Right kidney (tissue), 9 donors: ENCODE measurements around the gene CHD1L.
"Not testable (repeated sequence)": the region's sequence is repeated elsewhere in the genome, so short reads cannot be mapped to it uniquely, and the experiment has no call there.

Experiments used
- DNase-seq: peaks from one replicate; pipeline ENCODE4 v3.0.0-alpha.2; 2016
- long read RNA-seq, 8 donors: transcript quantifications; one replicate each; lab custom pipeline, GENCODE V29; 2026

CHD1L gene
- long read RNA-seq, donor 1, partial matches to known transcripts, result 6 of 7 reads
- long read RNA-seq, donor 1, other reads (novel, unspliced or antisense), result 0 of 7 reads
- long read RNA-seq, donor 2, partial matches to known transcripts, result 6 of 6 reads
- long read RNA-seq, donor 2, other reads (novel, unspliced or antisense), result 0 of 6 reads
- long read RNA-seq, donor 3, partial matches to known transcripts, result 6 of 9 reads
- long read RNA-seq, donor 3, other reads (novel, unspliced or antisense), result 0 of 9 reads
- long read RNA-seq, donor 4, partial matches to known transcripts, result 11 of 17 reads
- long read RNA-seq, donor 4, other reads (novel, unspliced or antisense), result 0 of 17 reads
- long read RNA-seq, donor 5, transcript CHD1L-202 (23 exons, 2,967 nt), result major isoform, 5 of 13 reads
- long read RNA-seq, donor 5, partial matches to known transcripts, result 6 of 13 reads
- long read RNA-seq, donor 5, other reads (novel, unspliced or antisense), result 0 of 13 reads
- long read RNA-seq, donor 6, partial matches to known transcripts, result 10 of 14 reads
- long read RNA-seq, donor 6, other reads (novel, unspliced or antisense), result 0 of 14 reads
- long read RNA-seq, donor 7, partial matches to known transcripts, result 12 of 15 reads
- long read RNA-seq, donor 7, other reads (novel, unspliced or antisense), result 0 of 15 reads
- long read RNA-seq, donor 8, partial matches to known transcripts, result 0 of 2 reads
- long read RNA-seq, donor 8, other reads (novel, unspliced or antisense), result 0 of 2 reads

DNA sequence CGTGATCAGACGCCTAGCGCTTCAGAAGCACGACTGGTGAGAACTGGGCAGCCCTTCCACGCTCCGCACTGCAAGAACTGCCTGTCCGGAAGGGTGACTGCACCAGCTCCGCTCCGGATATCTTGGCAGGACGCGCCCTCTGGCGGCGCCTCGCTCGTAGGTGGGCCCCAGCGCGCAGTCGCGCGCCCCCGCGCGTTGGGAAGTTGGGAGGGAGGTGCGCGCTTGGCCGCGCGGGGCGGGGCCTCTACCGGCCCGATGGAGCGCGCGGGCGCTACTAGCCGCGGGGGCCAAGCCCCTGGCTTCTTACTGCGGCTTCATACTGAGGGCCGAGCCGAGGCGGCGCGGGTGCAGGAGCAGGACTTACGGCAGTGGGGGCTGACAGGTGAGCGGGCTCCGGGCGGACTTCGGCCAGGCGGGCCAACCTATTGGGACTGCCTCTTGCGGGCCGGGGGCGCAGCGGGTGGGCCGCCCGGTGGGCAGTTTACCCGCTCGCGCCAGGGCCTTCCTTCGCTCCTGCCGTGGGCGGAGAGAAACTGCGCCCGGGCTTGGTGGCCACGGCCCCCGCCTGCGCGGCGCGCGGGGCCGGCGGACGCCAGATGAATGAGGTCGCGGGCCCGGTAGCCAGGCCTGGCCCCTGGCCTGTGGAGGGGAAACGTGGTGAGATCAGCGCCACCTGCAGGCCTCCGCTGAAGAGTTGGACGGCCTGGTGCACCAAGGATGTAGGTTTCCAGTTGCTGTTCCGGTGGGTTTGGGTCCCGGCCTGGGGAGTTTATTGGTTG, at the start of gene CHD1L:
CHD1L (plus strand) TSS at position 236 of the 779 bp plus-strand sequence; CDS start at position 256, 20 bp downstream.
- DNase-seq, result peak; percentile 99

GRCh38 chr1:147197324-147197723, 45.2 kb upstream of the CHD1L start:
- DNase-seq, result not testable (repeated sequence)

GRCh38 chr1:147201276-147201675, 41.2 kb upstream of the CHD1L start:
- no peak for DNase-seq

DNA sequence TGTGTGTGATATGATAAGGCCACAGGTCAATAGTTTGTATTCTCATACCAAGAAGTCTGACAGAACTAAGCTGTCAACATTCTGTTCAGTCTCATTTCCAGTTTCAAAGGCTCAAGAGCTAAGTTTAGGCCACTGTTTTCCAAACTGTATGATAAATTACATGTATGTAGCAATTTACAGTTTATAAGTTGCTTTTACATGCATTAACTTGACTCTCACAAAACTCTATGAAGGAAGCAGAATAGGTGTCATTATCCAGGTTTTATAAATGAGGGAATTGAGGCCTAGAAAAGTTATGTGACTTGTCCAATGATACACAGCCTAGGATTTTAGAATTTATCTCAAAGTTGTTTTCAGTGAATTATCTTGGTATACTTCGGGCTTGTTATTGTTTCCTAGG, 40.7 kb upstream of the CHD1L start:
- DNase-seq, result no peak

- DNase-seq, result no peak
These were observed 39.9 kb upstream of the CHD1L start for GRCh38 chr1:147202576-147202975.

DNA sequence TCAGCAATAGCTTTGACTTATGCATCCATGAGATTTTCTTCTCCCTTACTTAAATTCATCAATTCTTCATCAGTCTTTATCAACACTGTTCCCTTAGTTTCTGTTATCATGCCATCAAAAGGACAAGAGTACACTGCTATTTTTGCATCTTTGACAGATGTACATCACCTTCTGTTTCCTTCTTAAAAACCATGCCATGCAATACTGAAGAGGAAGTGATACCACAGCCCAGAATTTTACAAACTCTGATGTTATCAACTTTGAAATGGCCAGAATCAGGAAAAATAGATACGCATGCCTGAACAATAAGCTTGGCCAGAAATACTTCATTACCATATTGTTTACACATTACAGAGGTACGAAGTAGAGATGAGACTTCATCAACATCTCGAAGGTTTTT, 38.4 kb upstream of the CHD1L start:
- DNase-seq, result no peak

DNA sequence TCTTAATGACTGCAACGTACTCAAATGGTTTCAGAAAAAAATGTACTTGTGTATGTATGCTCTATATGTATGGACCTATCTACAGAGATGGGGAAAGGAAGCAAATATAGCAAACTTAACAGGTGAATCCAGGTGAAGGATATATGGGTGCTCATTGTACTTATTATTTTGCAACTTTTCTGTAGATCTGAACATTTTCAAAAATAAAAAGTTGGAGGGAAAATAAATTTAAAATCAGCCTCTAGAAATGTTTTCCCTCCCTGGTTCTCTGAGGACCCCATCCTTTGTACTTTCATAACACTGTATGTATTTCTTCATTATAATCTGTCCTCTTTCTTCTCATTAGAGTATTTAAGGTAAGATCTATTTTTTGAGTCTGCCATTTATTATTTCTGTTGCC, 35.3 kb upstream of the CHD1L start:
- no peak for DNase-seq

DNA sequence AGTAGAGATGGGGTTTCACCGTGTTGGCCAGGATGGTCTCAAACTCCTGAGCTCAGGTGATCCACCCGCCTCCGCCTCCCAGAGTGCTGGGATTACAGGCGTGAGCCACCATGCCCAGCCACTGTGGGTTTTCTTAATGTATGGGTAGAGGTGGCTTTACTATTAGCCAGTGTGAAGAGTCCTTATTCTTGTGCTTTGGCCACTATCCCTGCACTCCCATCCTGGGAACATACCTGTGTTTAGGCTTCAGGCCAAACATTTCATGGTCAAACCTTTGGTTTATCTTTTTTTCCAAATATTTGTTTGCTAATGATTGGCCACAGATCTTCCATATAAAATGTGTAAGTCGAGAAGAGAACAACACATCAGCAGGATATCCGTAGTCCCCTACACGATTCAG, 33.9 kb upstream of the CHD1L start:
- DNase-seq, result no peak

DNA sequence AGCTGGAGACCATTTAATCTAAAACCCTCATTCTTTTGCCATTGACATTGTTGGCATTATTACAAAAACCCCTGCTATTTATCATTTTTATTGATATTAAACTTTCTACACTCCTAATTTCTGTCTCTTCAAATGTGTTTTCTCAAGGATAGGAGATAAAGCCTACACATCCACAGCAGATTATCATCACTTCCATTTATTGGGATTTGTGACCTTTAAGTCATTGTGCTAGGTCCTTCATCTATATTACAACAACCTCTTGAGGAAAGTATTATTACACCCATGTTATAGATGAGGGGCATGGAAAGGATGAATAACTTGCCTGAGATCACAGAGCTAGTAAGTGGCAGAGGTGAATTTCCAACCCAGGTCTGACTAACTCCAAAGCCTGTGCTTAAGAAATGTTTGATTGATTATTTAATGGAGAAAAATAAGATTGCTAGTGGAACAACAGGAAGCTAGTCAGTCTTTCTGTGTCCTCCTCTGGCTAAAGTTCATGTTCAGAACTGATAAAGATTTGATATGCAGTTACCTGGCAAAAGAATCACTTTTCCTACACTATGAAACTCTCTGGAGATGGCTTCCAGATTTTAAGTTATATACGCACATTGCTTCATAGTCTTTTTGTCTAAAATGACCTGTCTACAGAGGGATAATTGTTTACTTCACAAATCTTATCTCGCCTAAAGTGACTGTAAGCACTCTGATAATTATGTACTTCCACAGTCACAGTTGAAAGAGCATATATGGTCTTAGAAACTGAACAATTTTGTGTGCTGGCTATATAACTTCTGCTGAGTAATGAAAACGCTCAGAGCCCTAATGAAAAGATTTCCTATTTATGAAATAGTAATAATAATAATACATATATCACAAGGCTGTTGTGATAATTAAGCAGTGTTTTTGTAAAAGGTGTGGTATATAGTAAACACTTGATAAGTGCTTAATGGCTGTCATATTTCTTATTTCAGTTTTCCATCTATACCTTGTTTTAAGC, 32.4 kb upstream of the CHD1L start:
- no peak for DNase-seq

GRCh38 chr1:147210987-147211386, 31.5 kb upstream of the CHD1L start:
- DNase-seq, result no peak

DNA sequence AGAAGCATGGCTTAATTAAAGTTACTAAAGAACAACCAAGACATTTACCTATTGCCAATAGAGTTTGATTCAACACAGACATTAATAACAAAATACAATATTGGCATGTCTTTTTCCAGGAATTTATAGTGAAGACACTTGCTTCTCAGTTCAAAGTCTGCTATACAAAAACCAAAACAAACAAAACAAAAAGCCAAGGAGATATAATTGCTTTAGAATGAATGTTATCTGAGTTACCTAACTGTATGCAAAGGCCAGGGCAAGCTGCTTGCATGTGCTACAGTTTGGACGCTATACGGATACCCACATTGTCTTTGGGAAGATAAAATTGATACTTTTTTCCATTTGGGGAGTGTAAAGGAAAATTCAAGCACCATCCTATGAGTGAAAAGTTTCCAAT, 30.9 kb upstream of the CHD1L start:
- DNase-seq, result no peak

DNA sequence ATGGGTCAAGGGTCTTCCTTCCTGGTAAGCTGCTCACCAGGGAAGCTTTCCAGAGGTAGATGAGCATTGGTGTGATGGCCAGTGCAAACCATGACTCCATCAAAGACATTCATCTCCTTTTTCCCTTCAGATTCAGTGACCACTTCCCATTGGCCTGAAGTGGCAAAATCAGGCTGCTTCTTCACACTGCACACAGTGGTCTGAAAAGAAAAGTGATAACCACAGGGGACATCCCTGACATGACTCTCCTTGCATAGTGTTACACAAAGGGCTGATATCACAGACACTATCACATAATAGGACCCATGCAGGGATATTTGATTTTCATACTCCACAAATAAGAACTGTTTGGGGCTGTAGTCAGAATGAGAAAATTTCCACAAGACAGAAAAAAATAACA, 29.2 kb upstream of the CHD1L start:
- DNase-seq, result no peak

GRCh38 chr1:147214325-147214724, 28.2 kb upstream of the CHD1L start:
- DNase-seq, result no peak

- no peak for DNase-seq
These were observed 27.5 kb upstream of the CHD1L start for GRCh38 chr1:147214842-147215539.

DNA sequence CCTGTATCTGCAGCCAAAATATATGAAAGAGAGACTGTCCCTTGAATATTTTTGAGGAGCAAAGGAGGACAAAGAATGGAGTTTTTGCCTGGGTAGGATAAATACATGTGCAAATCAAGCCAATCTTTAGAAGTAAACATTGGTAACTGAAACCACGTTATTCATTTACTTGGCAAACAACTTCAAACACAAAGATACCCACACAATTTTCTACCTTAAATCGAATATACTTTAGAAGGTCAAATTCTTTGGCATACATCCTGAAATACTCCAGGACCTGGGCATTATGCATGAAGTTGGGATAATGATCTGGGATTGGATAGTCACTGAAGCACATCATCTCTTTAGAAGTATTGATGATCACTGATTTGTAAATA, 27.0 kb upstream of the CHD1L start:
- DNase-seq, result no peak

- no peak for DNase-seq
These were observed 26.4 kb upstream of the CHD1L start for GRCh38 chr1:147216124-147216523.

GRCh38 chr1:147217141-147217540, 25.3 kb upstream of the CHD1L start:
- no peak for DNase-seq

DNA sequence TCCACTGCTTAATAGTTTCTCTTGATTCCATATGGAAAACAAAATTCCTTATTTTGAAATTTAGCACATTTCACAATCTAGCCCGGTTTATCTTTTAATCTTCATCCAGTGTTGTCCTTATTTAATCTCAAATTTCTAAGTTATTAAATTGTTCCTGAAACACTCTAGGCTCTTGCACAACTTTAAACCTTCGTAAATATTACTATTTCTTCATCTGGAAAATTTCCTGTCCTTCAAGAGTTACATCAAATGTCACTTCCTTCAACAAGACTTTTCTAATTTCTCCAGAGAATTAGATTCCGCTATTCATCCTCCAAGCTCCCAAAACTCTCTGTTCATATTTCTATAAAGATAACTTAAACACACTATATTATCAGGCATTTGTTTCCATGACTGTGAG, 23.9 kb upstream of the CHD1L start:
- DNase-seq, result no peak

DNA sequence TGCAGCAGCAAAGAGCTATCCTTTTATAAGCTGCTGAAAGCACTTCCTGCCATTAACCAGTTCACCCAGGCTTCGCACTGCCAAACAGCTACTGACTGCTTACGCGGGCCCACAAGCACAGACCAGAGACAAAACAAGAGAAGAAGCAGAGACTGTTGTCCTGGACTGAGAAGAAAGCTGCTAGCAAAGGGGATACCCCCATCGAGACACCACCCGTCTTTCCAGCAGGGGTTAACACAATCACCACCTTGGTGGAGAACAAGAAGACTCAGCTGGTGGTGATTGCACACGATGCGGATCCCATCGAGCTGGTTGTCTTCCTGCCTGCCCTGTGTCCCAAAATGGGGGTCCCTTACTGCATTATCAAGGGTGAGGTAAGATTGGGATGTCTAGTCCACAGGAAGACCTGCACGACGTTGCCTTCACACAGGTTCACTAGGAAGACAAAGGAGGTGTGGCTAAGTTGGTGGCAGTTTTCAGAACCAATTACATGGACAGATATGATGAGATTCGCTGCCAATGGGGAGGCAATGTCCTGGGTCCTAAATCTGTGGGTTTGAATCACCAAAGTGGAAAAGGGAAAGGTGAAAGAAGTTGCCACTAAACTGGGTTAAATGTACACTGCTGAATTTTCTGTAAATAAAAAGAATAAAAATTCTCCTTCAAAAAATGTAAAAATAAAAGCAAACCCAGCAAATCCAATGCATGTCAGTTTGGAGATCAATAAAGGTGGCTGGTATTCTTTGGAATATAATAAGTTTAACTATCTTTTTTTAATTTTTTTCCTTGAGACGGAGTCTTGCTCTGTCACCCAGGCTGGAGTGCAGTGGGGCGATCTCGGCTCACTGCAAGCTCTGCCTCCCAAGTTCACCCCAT, 18.5 kb upstream of the CHD1L start:
- no peak for DNase-seq

DNA sequence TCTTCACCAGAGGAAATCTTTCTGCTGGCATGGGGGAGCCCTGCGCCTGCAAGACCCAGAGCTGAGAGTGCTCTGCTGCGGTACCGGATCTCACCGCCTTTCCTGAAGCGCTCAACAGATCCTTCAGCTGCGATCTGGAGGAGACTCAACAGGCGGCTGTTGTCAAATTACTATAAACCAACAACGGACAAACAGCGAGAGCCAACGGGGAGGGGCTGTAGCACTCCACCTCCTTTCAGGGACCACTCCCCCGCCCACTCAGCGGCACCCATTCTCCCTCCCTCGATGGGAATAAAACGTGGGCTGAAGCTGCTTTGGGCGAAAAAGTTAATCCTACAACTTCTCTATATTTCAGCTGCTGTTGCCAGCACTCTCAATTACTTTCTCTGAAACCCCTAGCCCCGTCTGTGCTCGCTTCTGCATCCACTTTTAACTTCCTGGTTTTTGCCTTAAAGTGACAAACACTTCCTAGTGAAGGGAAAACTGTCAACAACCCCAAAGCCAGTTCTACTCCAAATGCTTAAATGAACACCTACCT, 17.2 kb upstream of the CHD1L start, which contains the start of gene FMO5:
FMO5 (minus strand) TSS at position 147 of the 538 bp plus-strand sequence. CDS start 310 bp downstream, outside the sequence.
- DNase-seq, result peak; percentile 73
